Fibroblast of lung (primary cell): ENCODE results near the gene RPL10A. TPM values are rescaled to one million over a fixed set of nuclear protein-coding genes. Genes with fewer than 3 reads are reported as not detected.
"Not testable (repeated sequence)": the region's sequence is repeated elsewhere in the genome, so short reads cannot be mapped to it uniquely, and the experiment has no call there.

Experiments
- DNase-seq, 2 donors: peaks; one replicate each; pipeline versions ENCODE4 v3.0.0 to v3.0.0-alpha.2; 2010; ENCODE audit warnings: low read depth in 2 of 2
- H2AFZ ChIP-seq: 2 replicates; pipeline ENCODE4 v1.5.1; 2012; ENCODE audit warnings: low read length, control low read depth, inconsistent platforms
- H3K27ac ChIP-seq: 2 replicates; pipeline ENCODE4 v1.5.1; 2011; ENCODE audit warnings: low read length, control low read depth; ENCODE audit not compliant: insufficient read depth
- H3K27me3 ChIP-seq: 2 replicates; pipeline ENCODE4 v1.5.1; 2011; ENCODE audit warnings: mild to moderate bottlenecking, low read length; ENCODE audit not compliant: control insufficient read depth, insufficient read depth
- H3K36me3 ChIP-seq: 2 replicates; pipeline ENCODE4 v1.5.1; 2011; ENCODE audit warnings: low read length; ENCODE audit not compliant: control insufficient read depth, insufficient read depth
- H3K4me1 ChIP-seq: 2 replicates; pipeline ENCODE4 v1.5.1; 2011; ENCODE audit warnings: low read length; ENCODE audit not compliant: control insufficient read depth, insufficient read depth; ENCODE audit errors: extremely low read depth
- H3K4me2 ChIP-seq: 2 replicates; pipeline ENCODE4 v1.5.1; 2011; ENCODE audit warnings: low read length, control low read depth; ENCODE audit not compliant: insufficient read depth; ENCODE audit errors: extremely low read depth
- H3K4me3 ChIP-seq, 4 experiments: fragments of 200-600 bp in 1 of 4; sonication (generic) in 1 of 4; replicated peaks in 1 of 4; 2 replicates each; pipeline ENCODE4 v1.5.1; 2011 to 2016; ENCODE audit warnings: low read length in 4 of 4, low read depth in 3 of 4, mild to moderate bottlenecking in 3 of 4, control low read depth in 2 of 4, inconsistent platforms in 1 of 4, mixed read lengths in 1 of 4; ENCODE audit not compliant: insufficient read depth in 1 of 4; ENCODE audit errors: control extremely low read depth in 1 of 4
- H3K79me2 ChIP-seq: 2 replicates; pipeline ENCODE4 v1.5.1; 2012; ENCODE audit warnings: mild to moderate bottlenecking, low read length, inconsistent platforms; ENCODE audit not compliant: control insufficient read depth, insufficient read depth
- H3K9ac ChIP-seq: 2 replicates; pipeline ENCODE4 v1.5.1; 2011; ENCODE audit warnings: mild to moderate bottlenecking, low read length, control low read depth; ENCODE audit not compliant: insufficient read depth
- H3K9me3 ChIP-seq: 2 replicates; pipeline ENCODE4 v1.5.1; 2012; ENCODE audit warnings: low read depth, low read length; ENCODE audit not compliant: control insufficient read depth, insufficient read depth
- H4K20me1 ChIP-seq: 2 replicates; pipeline ENCODE4 v1.5.1; 2011; ENCODE audit warnings: low read length; ENCODE audit not compliant: control insufficient read depth, insufficient read depth; ENCODE audit errors: extremely low read depth
- EZH2 ChIP-seq: IDR thresholded peaks from 2 replicates; pipeline ENCODE4 v1.5.1; 2012; ENCODE audit warnings: low read length, control low read depth, mild to moderate bottlenecking; ENCODE audit errors: missing control alignments
- polyA plus RNA-seq, 2 donors: library from polyadenylated mRNA; depleted of rRNA in 1 of 2; stranded (reverse) in 1 of 2; unstranded in 1 of 2; fragments of >200 nt; gene quantifications; 2 replicates each; pipeline ENCODE4 v1.2.1, GENCODE V29; 2011 to 2012; ENCODE audit warnings: missing spikeins in 1 of 2
- total RNA-seq: library from RNA; depleted of rRNA; stranded (reverse); fragments of >200 nt; gene quantifications from 2 replicates; pipeline ENCODE4 v1.2.1, GENCODE V29; 2014
- TF ChIP-seq, protein P1 (sequence below), 2 donors: IDR thresholded peaks in 1 of 2; conservative IDR thresholded peaks in 1 of 2; 1 replicate in 1 of 2; 2 replicates in 1 of 2; pipeline ENCODE4 v1.5.1; 2011 to 2012; ENCODE audit warnings: low read length in 2 of 2, control low read depth in 1 of 2, inconsistent platforms in 1 of 2, low read depth in 1 of 2, mild to moderate bottlenecking in 1 of 2

RPL10A gene
- total and polyA plus RNA-seq, 2 donors (not counting 1 experiment from before 2014, with no cell fraction given), result 1,754 to 1,911 TPM

GRCh38 chr6:35516712-35517111, 48.5 kb downstream of the RPL10A start:
- no peak overlapping the region for H3K4me2 ChIP-seq
- H3K79me2 ChIP-seq, result no peaks in the 10 kb centered on the region
- DNase-seq, result no peak
- peaks cover 4% of the 10 kb centered on the region for H3K27me3 ChIP-seq
- no peaks in the 10 kb centered on the region for H4K20me1 ChIP-seq
- TF ChIP-seq EZH2, result no peak
- TF ChIP-seq, protein P1, sequence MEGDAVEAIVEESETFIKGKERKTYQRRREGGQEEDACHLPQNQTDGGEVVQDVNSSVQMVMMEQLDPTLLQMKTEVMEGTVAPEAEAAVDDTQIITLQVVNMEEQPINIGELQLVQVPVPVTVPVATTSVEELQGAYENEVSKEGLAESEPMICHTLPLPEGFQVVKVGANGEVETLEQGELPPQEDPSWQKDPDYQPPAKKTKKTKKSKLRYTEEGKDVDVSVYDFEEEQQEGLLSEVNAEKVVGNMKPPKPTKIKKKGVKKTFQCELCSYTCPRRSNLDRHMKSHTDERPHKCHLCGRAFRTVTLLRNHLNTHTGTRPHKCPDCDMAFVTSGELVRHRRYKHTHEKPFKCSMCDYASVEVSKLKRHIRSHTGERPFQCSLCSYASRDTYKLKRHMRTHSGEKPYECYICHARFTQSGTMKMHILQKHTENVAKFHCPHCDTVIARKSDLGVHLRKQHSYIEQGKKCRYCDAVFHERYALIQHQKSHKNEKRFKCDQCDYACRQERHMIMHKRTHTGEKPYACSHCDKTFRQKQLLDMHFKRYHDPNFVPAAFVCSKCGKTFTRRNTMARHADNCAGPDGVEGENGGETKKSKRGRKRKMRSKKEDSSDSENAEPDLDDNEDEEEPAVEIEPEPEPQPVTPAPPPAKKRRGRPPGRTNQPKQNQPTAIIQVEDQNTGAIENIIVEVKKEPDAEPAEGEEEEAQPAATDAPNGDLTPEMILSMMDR (conservative IDR thresholded peaks at IDR 0.05 in 1 of 2, IDR thresholded peaks at IDR 0.05 in 1 of 2; ENCODE audit: low read depth in 1 of 2, low read length in 2 of 2), result no peak
- H3K4me3 ChIP-seq, result no peak overlapping the region
- no peak overlapping the region for H3K27ac ChIP-seq
- H3K4me1 ChIP-seq, result no peaks in the 10 kb centered on the region
- H3K36me3 ChIP-seq, result no peaks in the 10 kb centered on the region
- no peak overlapping the region for H3K9ac ChIP-seq
- H2AFZ ChIP-seq, result no peak overlapping the region
- H3K9me3 ChIP-seq, result no peaks in the 10 kb centered on the region

GRCh38 chr6:35517978-35518377, 49.8 kb downstream of the RPL10A start:
- H3K4me2 ChIP-seq, H3K4me3 ChIP-seq, DNase-seq, H3K27me3 ChIP-seq, H4K20me1 ChIP-seq, H3K27ac ChIP-seq, H3K36me3 ChIP-seq, H2AFZ ChIP-seq, H3K9me3 ChIP-seq, H3K79me2 ChIP-seq, H3K9ac ChIP-seq, H3K4me1 ChIP-seq: not testable (repeated sequence)

GRCh38 chr6:35518566-35519312, 50.5 kb downstream of the RPL10A start:
- Histone ChIP-seq H3K27me3 (peaks cover 4% of the 10 kb centered on the region), H4K20me1 (no peaks in the 10 kb centered on the region), H3K9me3 (no peaks in the 10 kb centered on the region), H3K9ac (no peak overlapping the region), H3K4me3 (no peak overlapping the region), H2AFZ (no peak overlapping the region), H3K79me2 (no peaks in the 10 kb centered on the region), H3K36me3 (no peaks in the 10 kb centered on the region), H3K4me2 (no peak overlapping the region), H3K4me1 (no peaks in the 10 kb centered on the region), H3K27ac (no peak overlapping the region)
- TF ChIP-seq, protein P1 (conservative IDR thresholded peaks at IDR 0.05 in 1 of 2, IDR thresholded peaks at IDR 0.05 in 1 of 2; ENCODE audit: low read depth in 1 of 2, low read length in 2 of 2), result no peak
- no peak for TF ChIP-seq EZH2
- DNase-seq, result no peak
